ENCODE data around the gene LRRD1.

The LRRD1 gene

DNA sequence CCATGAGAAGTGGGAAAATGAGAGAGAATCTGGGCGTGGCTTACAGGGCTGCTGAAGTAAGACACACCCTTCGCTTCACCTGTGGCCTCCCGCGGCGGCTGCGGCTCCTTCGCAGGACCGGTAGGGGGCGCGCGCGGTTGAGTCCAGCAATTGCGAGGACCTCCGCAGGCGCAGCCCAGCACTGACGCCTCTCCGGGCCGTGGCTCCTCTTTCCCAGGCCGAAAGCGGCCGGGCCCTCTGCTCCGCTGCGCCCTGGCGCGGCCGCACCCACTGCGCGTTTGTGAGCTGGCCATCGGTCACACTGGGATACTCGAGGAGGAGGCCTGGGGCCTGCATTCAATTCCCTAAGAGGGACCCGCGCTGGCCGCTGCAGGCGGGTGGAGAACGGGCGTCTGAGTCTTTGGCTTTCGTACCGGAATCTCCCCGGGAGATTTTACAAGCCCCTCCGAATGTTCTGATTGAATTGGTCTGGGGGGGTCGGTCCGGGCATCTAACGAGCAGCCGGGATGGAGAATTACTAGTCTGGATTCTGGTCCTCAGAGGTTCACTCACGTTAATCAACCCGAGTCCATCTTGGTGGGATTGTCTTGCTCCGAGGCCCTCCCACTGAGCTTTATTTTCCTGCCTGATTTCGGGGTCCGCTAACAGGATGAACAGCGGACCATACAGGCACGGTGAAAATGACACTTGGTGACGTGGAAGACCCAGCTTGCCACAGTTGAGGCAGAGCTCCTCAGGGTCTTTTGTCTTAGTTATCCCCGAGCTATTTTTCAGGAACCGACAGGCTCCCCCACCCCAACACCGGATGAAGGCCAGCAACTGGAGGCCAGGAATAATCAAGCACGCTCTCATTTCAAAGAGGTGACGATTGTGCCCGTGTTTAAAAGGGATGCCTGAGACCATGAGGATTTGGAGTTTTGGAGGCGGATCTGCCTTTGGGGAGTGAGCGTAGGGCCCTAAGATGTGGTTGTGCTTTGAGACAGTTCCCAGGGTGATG is at the start of gene LRRD1:
Gene LRRD1 (minus strand): TSS at position 215 of the 997 bp plus-strand sequence. CDS start 13,940 bp downstream, outside the sequence.
- H3K36me3 ChIP-seq (replicated peaks), result no peaks in the 10 kb centered on the region
- TF ChIP-seq, protein P1, sequence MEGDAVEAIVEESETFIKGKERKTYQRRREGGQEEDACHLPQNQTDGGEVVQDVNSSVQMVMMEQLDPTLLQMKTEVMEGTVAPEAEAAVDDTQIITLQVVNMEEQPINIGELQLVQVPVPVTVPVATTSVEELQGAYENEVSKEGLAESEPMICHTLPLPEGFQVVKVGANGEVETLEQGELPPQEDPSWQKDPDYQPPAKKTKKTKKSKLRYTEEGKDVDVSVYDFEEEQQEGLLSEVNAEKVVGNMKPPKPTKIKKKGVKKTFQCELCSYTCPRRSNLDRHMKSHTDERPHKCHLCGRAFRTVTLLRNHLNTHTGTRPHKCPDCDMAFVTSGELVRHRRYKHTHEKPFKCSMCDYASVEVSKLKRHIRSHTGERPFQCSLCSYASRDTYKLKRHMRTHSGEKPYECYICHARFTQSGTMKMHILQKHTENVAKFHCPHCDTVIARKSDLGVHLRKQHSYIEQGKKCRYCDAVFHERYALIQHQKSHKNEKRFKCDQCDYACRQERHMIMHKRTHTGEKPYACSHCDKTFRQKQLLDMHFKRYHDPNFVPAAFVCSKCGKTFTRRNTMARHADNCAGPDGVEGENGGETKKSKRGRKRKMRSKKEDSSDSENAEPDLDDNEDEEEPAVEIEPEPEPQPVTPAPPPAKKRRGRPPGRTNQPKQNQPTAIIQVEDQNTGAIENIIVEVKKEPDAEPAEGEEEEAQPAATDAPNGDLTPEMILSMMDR (IDR thresholded peaks at IDR 0.05; ENCODE audit: low read depth, low read length, missing control alignments), result peak; percentile 91
- in situ Hi-C loops (cut with HindIII; ENCODE audit: low pct_ligation_motif_present, low sequenced_read_pairs), result no loop called here
- no peak within 1 kb of the TSS for H3K27ac ChIP-seq
- H3K27me3 ChIP-seq (replicated peaks), result no peaks in the 10 kb centered on the region
- peak; percentile 83 for DNase-seq
- H3K4me3 ChIP-seq (ENCODE audit: low read depth, low read length), result peak within 1 kb of the TSS; percentile 64

DNA sequence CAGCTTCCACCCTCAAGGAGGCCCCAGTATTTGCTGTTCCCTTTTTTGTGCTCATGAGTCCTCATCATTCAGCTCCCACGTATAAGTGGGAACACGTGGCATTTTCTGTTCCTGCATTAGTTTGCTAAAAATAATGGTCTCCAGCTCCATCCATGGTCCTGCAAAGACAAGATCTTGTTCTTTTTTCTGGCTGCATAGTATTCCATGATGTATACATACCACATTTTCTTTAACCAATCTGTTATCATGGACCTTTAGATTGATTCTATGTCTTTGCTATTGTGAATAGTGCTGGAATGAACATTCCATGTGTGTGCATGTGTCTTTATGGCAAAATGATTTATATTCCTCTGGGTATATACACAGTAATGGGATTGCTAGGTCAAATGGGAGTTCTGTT is 49.8 kb upstream of the LRRD1 start:
- peaks cover 23% of the 10 kb centered on the region for H3K36me3 ChIP-seq (replicated peaks)
- in situ Hi-C loops (cut with HindIII; ENCODE audit: low pct_ligation_motif_present, low sequenced_read_pairs), result no loop called here

DNA sequence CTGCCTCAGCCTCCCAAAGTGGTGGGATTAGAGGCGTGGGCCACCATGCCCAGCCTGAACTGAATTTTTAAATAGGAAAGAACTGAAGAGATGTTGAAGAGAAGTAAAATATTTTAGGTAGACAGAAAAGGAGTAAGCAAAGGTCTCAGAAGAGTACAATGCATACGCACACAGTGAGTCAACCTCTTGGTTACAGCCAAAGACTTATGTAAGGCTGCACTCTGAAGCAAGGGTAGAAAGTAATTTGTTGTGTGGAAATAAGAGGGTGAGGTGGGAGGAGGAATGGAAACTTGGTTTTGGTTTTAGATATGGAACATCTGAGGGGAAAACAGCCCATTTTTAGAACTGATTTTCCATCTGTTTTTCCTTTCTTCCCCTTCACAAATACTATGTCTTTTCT is 49.2 kb upstream of the LRRD1 start:
- no peak for DNase-seq
- Histone ChIP-seq H3K4me3 (ENCODE audit: low read depth, low read length) (no peak overlapping the region), H3K36me3 (replicated peaks) (peaks cover 23% of the 10 kb centered on the region), H3K27ac (no peak overlapping the region), H3K27me3 (replicated peaks) (no peaks in the 10 kb centered on the region)
- TF ChIP-seq, protein P1 (IDR thresholded peaks at IDR 0.05; ENCODE audit: low read depth, low read length, missing control alignments), result no peak
- in situ Hi-C loops (cut with HindIII; ENCODE audit: low pct_ligation_motif_present, low sequenced_read_pairs), result no loop called here

More for the DNA sequence above, 49.8 kb upstream of the LRRD1 start:
- Histone ChIP-seq H3K27ac (no peak overlapping the region), H3K4me3 (ENCODE audit: low read depth, low read length) (no peak overlapping the region), H3K27me3 (replicated peaks) (no peaks in the 10 kb centered on the region)
- TF ChIP-seq, protein P1 (IDR thresholded peaks at IDR 0.05; ENCODE audit: low read depth, low read length, missing control alignments), result no peak
- DNase-seq, result no peak

DNA sequence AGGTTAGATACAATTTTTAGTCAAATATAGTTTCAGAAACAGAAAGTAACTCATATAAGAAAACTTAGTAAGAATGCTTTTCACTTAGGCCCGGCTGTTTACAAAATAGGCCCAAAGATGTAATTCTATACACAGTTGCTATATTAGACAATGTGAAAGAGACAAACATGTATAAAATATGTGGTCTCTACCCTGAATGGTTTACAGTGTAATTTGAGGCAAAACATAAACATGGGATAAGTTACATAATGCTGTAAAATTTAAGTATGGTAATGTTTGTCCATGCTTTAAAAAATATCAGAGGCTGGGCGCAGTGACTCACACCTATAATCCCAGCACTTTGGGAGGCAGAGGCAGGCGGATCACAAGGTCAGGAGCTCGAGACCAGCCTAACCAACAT is 48.0 kb upstream of the LRRD1 start:
- Histone ChIP-seq H3K36me3 (replicated peaks) (peaks cover 21% of the 10 kb centered on the region), H3K4me3 (ENCODE audit: low read depth, low read length) (no peak overlapping the region), H3K27me3 (replicated peaks) (no peaks in the 10 kb centered on the region), H3K27ac (no peak overlapping the region)
- in situ Hi-C loops (cut with HindIII; ENCODE audit: low pct_ligation_motif_present, low sequenced_read_pairs), result no loop called here
- TF ChIP-seq, protein P1 (IDR thresholded peaks at IDR 0.05; ENCODE audit: low read depth, low read length, missing control alignments), result no peak
- DNase-seq, result no peak

DNA sequence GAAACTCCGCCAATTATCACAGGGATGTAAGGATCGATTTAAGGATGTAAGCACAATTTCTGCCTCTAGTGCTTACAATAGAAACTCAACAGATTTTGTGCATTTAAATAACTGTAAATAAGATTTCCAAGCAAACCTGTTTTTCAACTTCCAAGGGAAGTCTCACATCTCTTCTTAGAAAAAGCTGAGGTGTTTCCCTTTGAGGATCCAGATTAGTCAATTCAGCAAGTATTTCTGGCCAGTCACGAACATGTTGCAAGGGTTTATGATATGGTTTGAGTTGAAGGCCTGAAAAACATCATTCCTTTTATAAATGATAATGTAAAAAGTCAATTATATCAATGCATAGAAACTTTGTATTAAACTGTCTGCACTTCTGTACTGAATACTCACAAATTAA is 42.8 kb upstream of the LRRD1 start:
- in situ Hi-C loops (cut with HindIII; ENCODE audit: low pct_ligation_motif_present, low sequenced_read_pairs), result no loop called here
- TF ChIP-seq, protein P1 (IDR thresholded peaks at IDR 0.05; ENCODE audit: low read depth, low read length, missing control alignments), result no peak
- no peak overlapping the region for H3K27ac ChIP-seq
- no peak for DNase-seq
- H3K27me3 ChIP-seq (replicated peaks), result no peaks in the 10 kb centered on the region
- peaks cover 41% of the 10 kb centered on the region for H3K36me3 ChIP-seq (replicated peaks)
- H3K4me3 ChIP-seq (ENCODE audit: low read depth, low read length), result no peak overlapping the region

Measured in brain microvascular endothelial cell (primary cell).